GM19238 (cell line): ENCODE results near the gene MDP1.
A peak's percentile ranks its signal among the peaks of the same experiment; 100 is the strongest.

Experiments
- DNase-seq: peaks from one replicate; pipeline ENCODE4 v3.0.0; 2011; ENCODE audit warnings: low spot score; ENCODE audit not compliant: insufficient read length

MDP1 gene

DNA sequence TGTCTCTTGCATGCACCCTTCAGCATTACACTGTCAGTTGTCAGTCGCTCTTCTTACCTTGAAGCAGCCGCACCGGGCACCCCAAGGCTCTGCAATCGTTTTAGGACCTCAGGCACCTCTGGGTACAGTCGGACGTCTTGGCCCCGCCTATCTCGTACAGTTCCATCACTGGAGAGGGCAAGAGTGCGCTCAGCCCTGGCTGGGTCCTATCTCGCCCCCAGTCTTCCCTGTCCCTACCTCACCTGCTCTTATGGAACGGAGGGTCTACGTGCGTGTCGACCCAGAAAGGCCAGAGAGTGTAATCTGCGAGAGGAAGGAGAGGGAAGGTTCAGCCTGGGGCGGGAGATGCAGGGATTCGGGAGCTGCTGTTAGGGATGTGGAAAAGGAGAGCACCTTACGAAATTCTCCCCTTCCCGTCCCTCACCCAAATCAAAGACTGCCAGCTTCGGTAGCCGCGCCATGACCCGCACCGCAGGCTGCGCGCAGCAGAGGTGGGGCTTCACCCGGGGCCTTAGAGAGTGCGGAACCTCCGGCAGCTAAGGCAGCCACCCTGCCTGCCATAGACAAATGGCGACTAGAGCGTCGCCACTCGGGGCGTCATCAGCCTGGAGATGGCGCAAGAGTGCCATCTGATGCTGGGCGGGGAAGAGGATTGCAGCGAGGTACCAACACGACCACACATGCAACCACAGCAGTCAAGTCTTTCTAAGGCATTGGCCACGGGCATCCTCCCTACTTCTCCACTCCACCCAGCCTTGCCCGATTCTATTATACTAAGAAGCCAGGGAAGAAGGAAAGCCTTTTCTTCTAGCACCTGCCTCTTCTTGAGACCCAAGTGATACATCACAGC, at the start of gene MDP1:
MDP1 (minus strand) TSS at position 572 of the 850 bp plus-strand sequence; CDS start at position 461, 111 bp downstream.
- DNase-seq, result peak; percentile 85

DNA sequence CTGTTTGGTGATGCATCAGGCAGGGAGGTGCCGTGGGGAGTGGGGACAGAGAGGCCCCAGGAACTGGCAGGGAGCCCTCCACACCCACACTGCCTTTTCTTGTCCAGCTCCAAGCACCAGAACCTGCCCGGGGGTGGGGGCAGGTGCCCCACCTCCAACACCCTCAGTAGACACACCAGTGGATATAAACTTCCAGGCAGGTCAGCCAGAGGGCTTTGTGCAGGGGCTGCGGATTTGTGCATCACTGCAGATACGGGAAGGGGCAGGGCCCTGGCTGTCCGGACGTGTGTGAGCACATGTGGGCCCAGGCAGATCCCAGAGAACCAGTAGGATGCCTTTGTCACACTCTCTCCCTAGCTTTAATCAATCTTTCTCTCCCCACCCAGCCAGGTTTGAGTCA, 48.4 kb upstream of the MDP1 start:
- no peak for DNase-seq

DNA sequence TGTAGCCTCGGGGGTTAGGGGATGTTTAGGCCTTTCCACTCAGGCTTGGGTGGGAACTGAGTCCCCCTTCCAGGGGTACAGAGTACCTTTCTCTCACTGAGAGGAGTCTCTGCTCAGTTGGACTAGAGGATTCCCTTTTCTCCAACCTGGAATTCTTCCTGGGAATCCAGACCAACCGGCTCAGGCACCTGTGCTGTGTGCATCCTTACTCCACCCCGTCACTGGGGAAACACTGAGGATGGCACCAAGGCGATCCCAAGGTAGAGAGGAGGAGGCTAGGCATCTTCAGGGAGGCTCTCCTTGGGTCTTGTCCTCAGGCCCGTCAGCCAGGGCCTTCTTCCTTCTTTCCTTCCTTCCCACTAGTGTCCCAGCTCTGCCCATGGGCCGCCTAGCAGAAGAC, 48.0 kb upstream of the MDP1 start:
- DNase-seq, result no peak

DNA sequence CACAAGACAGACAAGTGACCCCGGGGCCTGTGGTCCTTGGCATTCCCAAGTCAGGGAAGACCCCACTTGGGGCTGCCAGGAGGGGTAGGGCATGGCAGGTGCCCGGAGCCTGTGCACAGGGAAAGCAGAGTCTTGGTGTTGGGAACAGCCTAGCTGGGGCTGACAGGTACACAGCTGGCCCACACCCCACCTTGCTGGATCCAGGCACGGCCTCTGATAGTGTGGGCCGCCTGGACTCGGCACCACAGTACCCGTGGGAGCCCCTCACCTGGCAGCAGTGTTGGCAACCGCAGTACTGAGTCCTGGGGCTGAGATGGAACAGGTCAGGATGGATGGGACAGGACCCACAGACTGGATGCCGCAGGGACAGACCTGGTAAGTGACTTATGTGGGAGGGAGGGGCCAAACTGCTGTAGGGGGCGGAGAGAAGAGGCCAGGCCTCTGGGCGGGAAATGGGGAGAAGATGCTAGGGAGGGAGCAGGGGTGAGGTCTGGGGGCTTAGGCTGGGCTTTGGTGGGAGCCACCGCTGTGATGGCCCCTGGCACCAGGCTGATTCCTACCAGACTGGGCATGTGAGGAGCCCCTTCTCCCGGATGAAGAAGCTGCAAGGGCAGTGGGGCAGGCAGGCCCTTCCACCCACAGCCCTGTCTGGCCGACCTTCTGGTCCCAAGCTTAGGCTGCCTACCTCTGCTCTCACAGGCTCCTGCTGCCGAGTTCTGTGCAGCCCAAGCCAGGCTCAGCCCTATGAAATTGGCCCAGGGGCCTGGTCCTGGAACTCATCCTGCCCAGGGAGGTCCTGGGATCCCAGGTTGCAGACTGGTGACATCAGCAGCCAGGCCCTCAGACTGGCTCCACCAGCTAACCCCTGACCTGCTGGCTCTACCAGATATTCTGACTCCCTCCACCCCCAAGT, 47.2 kb upstream of the MDP1 start, which contains the start of gene TGM1:
TGM1 (minus strand) TSS at position 357 of the 913 bp plus-strand sequence. CDS start 825 bp downstream, outside the sequence.
- no peak for DNase-seq

DNA sequence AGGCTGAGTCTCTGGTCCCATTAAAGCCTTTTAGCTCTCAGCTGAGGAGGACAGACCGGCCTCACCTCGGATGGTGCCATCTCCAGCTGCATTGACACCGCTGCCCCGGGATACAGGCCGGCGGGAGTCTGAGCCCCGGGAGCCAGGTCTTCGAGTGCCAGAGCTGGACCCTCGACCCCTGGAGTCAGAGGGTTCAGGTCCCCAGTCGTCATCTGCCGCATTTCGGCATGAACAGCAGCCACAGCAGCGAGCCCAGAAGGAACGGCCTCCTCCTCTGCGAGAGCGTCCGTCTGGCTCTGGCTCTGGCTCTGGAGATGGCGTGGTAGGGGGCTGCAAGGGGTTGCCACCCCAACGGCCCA, 46.1 kb upstream of the MDP1 start:
- DNase-seq, result no peak

DNA sequence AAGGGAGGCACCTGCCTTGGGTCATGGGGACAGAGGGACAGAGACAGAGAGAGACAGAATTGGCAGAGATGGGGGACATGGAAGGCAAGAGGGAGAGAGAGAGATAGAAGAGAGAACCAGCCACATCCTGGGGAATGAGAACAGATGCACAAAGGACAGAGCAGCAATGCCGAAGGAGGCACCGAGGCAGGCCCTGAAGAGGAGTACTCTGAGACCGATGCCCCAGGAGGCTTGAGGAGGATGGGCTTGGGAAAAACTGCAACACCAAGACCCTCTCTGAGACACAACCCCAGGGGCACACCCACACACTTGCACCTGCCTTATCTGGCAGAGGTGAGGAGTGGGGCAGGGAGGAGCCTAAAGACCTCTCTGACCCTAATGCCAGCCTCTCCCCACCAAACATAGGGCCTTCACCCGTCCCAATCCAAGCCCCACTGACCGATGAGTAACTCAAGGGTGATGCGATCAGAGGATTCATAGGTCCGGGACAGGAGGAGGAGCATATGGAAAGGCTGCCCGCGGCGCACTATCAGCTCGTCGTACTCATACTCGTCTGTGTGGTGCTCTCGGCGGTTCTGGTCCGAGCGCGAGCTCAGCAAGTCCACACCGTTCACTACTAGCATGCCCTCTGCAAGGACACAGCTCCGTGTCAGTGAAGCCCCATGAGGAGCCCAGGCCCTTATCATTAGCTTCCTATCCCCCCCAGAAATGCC, 45.5 kb upstream of the MDP1 start:
- no peak for DNase-seq

DNA sequence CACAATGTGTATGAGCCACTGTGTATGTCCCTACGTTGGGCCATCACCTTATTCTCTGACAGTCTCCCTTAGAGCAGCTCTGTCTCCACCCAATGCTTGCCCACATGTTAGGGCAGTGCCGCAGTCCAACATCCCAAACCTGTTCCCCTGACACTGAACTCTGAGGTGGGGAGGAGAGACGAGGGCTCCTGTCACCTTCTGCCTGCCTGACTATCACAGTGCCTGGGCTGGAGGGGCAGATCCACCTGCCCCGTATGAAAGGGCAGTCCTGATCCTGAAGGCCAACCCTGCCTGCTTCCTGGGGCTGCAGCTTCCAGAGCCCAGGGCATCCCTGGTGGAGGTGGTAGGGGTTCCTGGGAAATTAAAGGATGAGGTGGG, 44.9 kb upstream of the MDP1 start:
- DNase-seq, result no peak

DNA sequence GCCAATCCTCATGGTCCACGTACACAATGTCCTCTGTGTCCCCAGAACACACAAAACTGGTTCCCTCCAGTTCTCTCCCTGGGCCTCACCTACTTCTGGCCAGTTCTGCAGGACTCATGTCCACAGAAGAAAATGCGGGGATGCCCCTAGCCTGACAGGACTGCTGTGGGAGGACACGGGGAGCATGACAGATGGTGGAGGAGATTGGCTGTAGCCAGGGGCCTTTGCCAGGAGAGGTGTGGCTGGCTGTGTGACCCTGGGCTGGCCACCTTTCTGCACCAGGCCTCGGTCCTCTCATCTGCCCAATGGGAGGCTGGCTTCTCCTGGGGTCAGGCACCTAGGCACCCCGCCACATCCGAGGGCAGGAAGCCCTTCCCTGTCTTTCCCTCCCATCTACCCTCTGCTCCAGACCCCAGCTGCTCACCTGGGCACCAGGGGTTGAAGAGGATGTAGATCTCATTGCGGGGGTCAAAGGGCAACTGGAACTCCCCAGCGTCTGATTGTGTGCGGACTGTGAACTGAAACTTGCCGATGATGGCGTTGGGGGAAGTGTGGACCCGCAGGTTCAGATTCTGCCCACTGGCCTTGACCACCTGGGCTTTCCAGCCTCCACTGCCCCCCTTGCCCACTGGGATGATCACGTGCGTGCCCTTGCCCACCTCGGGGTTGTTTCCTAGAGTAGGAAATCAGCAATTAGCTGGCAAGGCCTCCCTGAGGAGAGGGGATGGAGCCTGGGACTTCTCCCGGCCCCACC, 44.3 kb upstream of the MDP1 start:
- DNase-seq, result no peak

DNA sequence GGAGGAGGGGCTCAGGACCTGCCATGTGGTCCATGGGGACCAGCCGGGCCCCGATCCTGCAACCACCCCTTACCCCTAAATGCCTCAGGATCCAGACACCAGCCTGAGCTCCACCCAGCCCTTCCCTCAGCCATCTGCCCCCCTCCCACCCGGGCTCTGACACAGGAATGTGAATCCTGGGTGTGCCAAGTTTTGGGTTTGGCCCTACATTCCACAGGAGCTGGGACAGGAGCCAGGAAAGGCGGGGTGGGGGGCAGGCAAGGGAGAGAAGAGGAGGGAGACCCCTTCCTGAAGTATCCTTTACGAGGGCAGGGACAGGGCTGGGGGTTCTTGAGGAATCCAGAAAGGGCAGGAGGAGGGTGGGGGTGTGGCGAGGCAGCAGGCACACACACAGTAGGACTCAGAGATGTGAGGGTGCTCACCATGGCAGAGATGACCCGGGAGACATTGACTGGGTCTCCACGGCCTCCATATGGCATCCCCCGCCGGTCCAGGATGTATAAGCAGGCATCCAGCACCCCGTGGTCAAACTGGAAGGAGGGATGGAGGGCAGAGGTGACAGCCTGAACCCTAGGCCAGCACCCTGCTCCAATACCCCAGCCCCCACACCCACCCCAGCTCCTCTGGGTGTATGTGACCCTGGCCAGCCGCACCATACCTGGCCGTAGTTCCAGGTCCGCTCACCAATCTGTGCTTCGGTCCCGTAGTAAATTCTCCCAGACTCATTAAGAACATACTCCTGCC, 43.6 kb upstream of the MDP1 start:
- DNase-seq, result no peak

DNA sequence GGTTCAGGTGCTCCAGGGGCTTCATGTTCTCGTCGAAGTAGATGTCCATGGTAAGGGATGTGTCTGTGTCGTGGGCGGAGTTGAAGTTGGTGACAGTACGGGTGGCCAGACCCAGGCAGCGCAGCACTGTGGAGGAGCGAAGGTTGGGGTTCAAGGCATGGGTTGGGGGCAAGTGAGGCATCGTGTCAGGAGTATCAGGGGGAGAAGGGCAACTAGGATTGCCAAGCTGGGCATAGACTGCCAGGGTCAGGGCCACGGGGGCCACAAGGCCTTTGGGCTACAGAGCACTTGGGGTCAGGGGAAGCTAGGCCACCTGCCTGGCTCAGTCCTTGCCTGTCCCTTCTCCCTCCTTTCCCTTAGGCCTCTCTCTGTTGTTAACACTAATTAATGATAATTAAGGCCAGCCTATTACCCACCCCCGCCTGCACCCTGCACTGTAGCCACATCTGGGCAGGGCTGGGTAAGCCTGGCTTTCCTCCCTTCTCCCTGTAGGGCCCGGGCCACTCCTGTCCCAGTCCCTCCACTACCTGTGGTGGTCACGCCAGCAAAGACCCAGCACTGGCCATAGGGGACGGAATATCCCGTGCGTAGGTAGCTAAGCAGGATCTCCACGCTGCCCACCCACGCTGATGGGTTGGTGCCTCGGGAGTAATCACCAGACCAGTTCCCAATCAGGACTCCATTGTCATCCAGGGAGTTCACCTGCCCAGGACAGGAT, 42.8 kb upstream of the MDP1 start:
- no peak for DNase-seq

DNA sequence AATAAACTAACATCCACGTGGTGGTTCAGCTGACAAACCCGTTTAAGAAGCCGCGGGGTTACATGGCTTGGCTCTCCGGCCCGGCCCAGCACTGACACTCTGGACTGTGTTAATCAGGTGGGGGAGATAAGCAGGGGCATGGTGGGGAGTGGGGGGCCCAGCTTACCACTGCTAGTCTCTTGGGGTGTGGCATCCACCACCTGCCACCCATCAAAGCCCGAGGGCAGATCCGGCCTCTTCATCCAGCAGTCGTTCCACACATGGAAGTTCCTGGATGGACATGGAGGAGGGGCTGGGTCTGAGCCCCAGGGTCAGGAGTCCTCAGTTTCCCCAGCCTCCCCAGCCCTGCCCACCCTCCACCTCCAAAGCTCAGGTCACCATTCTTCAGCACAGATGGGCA, 42.3 kb upstream of the MDP1 start:
- DNase-seq, result no peak

DNA sequence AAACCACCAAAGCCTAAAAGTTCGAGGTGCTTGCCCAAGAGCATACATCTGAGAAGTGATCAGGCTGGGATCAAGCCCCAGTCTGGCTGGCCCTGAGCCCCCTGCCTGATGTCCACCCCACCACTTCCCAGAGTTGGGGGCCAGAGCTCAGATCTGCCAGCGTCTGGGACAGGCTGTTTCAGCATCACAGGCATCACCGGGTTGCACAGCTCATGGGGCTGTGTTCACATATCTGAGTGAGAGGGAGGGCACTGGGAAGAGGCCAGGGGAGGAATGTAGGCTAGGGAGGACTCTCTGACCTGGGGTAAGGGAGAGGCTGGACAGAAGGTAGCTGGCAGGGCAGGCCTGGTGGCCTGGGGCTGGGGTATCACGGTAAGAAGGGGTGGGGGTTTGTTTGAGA, 41.1 kb upstream of the MDP1 start:
- no peak for DNase-seq

DNA sequence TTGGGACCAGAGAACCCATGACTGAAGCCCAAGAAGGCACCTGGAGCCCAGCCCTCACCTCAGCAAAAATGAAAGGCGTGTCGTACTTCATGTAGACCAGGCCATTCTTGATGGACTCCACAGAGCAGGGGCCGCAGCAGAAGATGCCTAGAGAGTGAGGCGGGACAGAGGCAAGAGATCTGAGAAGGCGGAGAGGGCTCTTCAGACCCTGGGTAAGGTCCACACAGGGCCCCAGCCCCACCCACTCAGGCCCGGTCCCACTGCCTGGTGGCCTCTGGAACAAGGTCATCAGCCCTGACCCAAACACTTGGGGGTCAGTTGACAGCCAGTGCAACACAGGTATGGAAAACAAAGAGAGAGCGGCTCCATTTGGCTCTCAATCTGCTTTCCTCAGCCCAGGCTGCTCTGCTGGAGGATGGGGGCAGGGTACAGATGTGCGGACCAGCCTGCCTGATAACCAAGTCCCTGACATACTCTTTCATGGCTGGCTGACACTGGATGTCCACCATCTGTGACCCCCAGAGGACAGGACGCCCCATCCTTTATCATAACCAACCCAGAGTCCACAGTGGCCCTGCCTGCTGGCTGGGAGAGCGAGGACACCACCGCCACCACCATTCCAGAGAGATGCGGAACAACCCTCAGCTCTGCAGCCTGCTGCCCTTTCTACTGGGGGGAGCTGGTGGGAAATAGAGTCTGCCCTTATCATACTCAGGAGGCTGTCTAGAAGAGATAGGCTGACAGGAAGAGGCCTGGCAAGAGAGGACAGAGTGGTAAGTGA, 40.3 kb upstream of the MDP1 start:
- DNase-seq, result no peak

DNA sequence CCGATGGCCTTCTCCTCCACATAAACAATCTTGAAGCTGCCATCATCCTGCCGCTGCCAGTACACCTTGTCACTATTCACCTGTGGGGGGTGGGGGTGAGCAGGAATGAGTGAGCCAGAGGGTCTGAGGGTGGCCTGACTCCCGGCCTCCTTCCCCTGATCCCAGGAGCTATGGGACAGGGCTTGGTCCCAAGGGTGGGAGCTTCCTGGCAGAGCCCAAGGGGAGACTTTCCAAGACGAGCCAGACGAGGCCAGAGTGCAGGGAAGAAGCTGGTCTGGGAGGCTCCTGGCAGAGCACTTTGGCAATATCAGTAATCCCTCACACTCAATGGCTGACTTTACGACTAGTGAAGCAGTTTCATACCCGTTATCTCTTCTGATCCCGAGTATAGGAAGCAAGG, 39.6 kb upstream of the MDP1 start:
- DNase-seq, result no peak

DNA sequence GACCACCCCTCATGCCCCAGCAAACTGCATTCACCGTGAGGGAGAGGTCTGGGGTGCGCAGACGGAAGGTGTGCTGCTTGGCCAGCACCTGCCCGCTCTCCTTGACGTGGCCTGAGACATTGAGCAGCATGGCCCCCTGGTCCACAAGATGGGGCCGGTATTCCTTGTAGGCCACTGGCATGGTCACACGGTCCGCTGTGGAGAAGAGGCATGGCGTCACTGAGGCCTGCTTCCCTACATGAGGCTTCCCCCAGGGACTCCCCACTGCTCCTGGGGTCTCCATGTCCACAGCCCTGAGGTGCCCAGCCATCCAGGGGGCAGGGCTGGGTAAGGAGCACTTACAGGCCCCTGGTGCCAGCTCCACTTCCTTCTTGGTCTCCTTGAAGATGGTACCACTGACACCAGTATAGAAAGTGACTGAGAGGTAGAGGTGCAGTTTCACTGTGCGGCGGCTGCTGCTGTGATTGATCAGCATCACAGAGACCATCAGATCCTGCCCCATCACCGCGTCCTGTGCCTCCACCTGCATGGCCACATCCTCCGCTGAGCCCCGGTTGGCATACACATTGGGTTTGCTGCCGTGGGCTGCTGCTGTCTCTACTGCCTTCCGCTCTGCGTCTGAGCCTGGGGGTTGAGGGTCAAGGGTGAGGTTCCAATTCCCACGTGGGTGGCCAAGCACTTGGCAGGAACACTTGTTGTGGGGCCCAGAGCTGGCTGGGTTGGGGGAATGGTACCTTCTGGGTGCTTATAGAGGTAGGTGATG, 38.9 kb upstream of the MDP1 start:
- no peak for DNase-seq

DNA sequence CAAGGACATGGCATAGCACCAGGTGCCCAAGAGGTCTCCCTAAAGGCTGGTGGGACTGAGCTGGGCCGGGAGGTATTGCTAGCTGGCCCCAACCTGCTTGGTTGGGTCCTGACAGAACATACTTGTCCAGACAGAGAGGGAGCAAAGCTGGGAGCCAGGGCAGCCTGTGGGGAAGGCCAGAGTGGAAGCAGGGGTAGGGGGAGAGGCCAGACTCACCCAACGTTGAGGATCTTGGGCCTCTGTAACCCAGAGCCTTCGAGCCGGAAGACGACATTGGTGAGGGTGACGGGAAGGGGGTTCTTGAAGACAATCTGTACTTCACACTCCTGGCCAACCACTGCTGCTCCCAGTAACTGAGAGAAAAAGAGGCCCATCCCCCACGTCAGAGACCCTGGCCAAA, 38.1 kb upstream of the MDP1 start:
- DNase-seq, result no peak

DNA sequence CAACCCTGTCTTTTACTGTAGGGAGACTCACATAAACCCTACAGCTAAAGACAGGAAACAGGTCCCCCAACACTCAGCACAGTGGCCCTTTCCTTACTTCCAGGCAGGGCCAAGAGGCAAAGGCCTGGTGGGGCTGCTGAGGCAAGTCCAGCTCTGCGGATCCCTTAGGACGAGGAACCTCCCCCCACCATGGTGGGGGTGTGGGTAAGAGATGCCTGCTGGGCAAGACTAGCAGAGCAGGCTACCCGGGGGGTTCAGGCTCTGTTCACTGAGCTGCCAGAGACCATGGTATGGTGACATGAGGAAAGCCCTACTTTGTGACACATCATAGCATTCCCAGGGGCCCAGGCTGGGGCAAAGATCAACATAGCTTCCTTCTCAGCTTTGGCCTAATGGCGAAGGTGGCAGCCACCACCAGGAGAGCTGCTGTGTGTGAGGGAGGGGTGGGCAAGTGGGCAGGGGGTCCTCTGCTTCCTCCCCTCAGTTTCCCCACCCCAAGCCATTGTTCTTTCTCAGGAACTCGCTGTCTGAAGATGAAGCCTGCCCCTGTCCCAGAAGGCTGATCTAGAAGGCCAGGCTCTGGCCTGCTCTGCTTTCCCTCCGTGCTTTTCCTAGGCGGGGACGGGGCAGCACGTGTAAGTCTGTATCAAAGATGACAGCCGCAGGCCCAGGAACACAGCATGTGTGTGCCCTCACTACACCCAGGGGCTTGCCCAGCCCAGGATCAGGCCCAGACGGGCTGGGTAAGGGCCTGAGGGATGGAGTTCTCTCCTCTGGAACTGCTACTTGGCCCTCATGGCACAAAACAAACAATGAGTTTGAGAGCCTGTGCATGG, 36.6 kb upstream of the MDP1 start:
- no peak for DNase-seq
